OCI-LY3 (cell line): ENCODE results near the gene FGD1.
"Not testable (repeated sequence)": the region's sequence is repeated elsewhere in the genome, so short reads cannot be mapped to it uniquely, and the experiment has no call there.

Experiments
- H2AFZ ChIP-seq: fragments of 200-600, 300-600 bp; shearing (Covaris generic); 2 replicates; pipeline ENCODE4 v1.6.0; 2014; ENCODE audit warnings: antibody characterized with exemption, low read depth, low read length
- H3K27ac ChIP-seq: fragments of 200-600, 300-600 bp; sonication (generic); 2 replicates; pipeline ENCODE4 v1.5.1; 2014; ENCODE audit warnings: mild to moderate bottlenecking, low read length, moderate library complexity, mixed read lengths
- H3K27me3 ChIP-seq: fragments of 200-600, 300-600 bp; sonication (generic); 2 replicates; pipeline ENCODE4 v1.6.1; 2014; ENCODE audit warnings: low read depth, low read length, mixed read lengths
- H3K36me3 ChIP-seq: fragments of 200-600, 300-600 bp; sonication (generic); replicated peaks from 2 replicates; pipeline ENCODE3; 2014; ENCODE audit warnings: low read depth, low read length, mixed read lengths
- H3K4me1 ChIP-seq: fragments of 300-600, 200-600 bp; sonication (generic); 2 replicates; pipeline ENCODE4 v1.6.1; 2014; ENCODE audit warnings: low read length, mixed read lengths
- H3K4me2 ChIP-seq: fragments of 200-600, 300-600 bp; sonication (generic); 2 replicates; pipeline ENCODE4 v1.6.1; 2014; ENCODE audit warnings: low read length, mixed read lengths
- H3K4me3 ChIP-seq: fragments of 300-600, 200-600 bp; sonication (generic); 2 replicates; pipeline ENCODE4 v1.5.1; 2014; ENCODE audit warnings: antibody characterized with exemption, mild to moderate bottlenecking, low read length, moderate library complexity
- H3K79me2 ChIP-seq: fragments of 300-600, 200-600 bp; shearing (Covaris generic); 2 replicates; pipeline ENCODE4 v1.6.1; 2014; ENCODE audit warnings: mild to moderate bottlenecking, low read length, mixed read lengths
- H3K9ac ChIP-seq: fragments of 300-600, 200-600 bp; shearing (Covaris generic); 2 replicates; pipeline ENCODE4 v1.6.0; 2014; ENCODE audit warnings: mild to moderate bottlenecking, low read length, moderate library complexity
- H3K9me3 ChIP-seq: fragments of 200-600, 300-600 bp; shearing (Covaris generic); 2 replicates; pipeline ENCODE4 v1.6.1; 2014; ENCODE audit warnings: low read length, mixed read lengths; ENCODE audit not compliant: insufficient read depth
- H4K20me1 ChIP-seq: fragments of 200-600, 300-600 bp; sonication (generic); 2 replicates; pipeline ENCODE4 v1.6.1; 2016; ENCODE audit warnings: low read length, mixed read lengths; ENCODE audit not compliant: insufficient read depth
- CTCF ChIP-seq: fragments of 200-600, 300-600 bp; sonication (generic); IDR thresholded peaks from 2 replicates; pipeline ENCODE4 v1.5.1; 2014; ENCODE audit warnings: antibody characterized with exemption, low read length, low read depth
- EZH2phosphoT487 ChIP-seq: fragments of 200-600 bp; shearing (Covaris generic); IDR thresholded peaks from 2 replicates; pipeline ENCODE4 v1.6.1; 2018; ENCODE audit warnings: antibody characterized with exemption, mixed run types, low read depth

Gene FGD1

GRCh38 chrX:54495814-54496516, at the start of gene FGD1:
Gene FGD1 (minus strand): TSS chrX:54496234. CDS start chrX:54495432, 802 bp downstream.
- H3K27ac ChIP-seq, result no peak within 1 kb of the TSS
- no peaks in the 10 kb centered on the region for H3K27me3 ChIP-seq
- no peaks in the 10 kb centered on the region for H4K20me1 ChIP-seq
- no peak within 1 kb of the TSS for H3K4me2 ChIP-seq
- H3K9ac ChIP-seq, result no peak within 1 kb of the TSS
- no peak within 1 kb of the TSS for H2AFZ ChIP-seq
- no peaks in the 10 kb centered on the region for H3K9me3 ChIP-seq
- H3K36me3 ChIP-seq, result no peaks in the 10 kb centered on the region
- TF ChIP-seq EZH2phosphoT487 (no peak), CTCF (no peak)
- H3K79me2 ChIP-seq, result no peaks in the 10 kb centered on the region
- H3K4me1 ChIP-seq, result no peaks in the 10 kb centered on the region
- H3K4me3 ChIP-seq, result no peak within 1 kb of the TSS

- H3K27ac ChIP-seq, result not testable (repeated sequence)
- H3K79me2 ChIP-seq, result peaks cover 13% of the 10 kb centered on the region
- H3K36me3 ChIP-seq, result peaks cover 33% of the 10 kb centered on the region
Measured at GRCh38 chrX:54542239-54542638, 46.2 kb upstream of the FGD1 start.

GRCh38 chrX:54540289-54540688, 44.3 kb upstream of the FGD1 start:
- Histone ChIP-seq H3K9ac (no peak overlapping the region), H3K27me3 (no peaks in the 10 kb centered on the region), H3K36me3 (peaks cover 30% of the 10 kb centered on the region), H3K4me3 (no peak overlapping the region), H3K4me1 (no peaks in the 10 kb centered on the region), H3K9me3 (no peaks in the 10 kb centered on the region), H3K4me2 (no peak overlapping the region), H4K20me1 (no peaks in the 10 kb centered on the region), H3K79me2 (peaks cover 29% of the 10 kb centered on the region), H2AFZ (no peak overlapping the region), H3K27ac (no peak overlapping the region)
- TF ChIP-seq CTCF (no peak), EZH2phosphoT487 (no peak)

More at GRCh38 chrX:54542239-54542638, 46.2 kb upstream of the FGD1 start:
- not testable (repeated sequence) for H3K4me1 ChIP-seq, H3K4me2 ChIP-seq, H2AFZ ChIP-seq, H3K4me3 ChIP-seq, H3K9me3 ChIP-seq, H3K27me3 ChIP-seq, H3K9ac ChIP-seq, H4K20me1 ChIP-seq

- no peak overlapping the region for H3K4me2 ChIP-seq
- no peak for TF ChIP-seq CTCF
- TF ChIP-seq EZH2phosphoT487, result no peak
Measured at GRCh38 chrX:54534271-54534670, 38.2 kb upstream of the FGD1 start.

More at GRCh38 chrX:54534271-54534670, 38.2 kb upstream of the FGD1 start:
- Histone ChIP-seq H2AFZ (no peak overlapping the region), H3K36me3 (peaks cover 38% of the 10 kb centered on the region), H4K20me1 (no peaks in the 10 kb centered on the region), H3K9me3 (no peaks in the 10 kb centered on the region), H3K79me2 (peaks cover 81% of the 10 kb centered on the region), H3K4me1 (peaks cover 14% of the 10 kb centered on the region), H3K9ac (no peak overlapping the region), H3K27ac (no peak overlapping the region), H3K27me3 (no peaks in the 10 kb centered on the region), H3K4me3 (no peak overlapping the region)
